ENCODE measurements around the gene MYT1.

Gene MYT1

DNA sequence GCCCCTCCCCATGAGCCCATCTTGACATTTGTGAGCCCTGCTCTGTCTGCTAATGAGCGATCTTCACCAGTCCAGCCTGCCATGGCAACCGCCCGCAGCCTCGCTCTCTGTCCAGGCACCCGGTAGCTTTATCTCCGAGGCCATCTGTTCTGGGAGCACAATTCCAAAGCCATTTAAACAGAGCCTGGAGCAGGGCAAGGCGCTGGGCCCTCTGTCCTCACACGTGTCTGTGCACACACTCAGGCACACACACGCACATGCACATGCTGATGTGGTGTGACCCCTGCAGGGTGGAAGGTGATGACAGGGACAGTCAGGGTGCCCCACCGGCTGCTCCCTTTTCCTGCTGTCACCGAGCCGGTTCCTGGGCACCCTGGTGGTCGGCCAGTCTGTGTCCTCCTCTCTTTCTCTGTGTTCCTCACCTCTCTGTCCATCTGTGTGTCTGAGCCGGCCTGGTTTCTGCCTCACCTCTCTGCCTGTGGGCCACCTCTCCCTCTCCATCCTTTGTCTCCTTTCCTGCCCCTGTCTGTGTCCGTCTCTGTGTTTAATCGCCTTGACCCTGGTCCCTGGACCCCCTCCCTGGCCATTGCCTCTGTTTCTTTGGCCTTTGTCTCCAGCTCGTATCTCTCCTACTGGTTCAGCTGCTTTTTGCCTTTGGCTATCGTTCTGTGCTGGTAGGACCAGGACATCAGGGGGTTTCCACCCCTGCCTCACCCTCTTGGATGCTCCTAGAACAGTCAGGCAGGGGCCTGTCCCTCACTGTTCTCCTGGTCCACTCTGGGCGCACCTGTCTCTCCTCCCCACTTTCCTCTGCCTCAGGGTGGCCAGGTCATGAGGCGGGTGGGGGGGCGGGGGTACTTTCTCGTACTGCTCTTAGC lies 8.8 kb upstream of the MYT1 start:
- DNase-seq (ENCODE audit: low spot score) = no peak

DNA sequence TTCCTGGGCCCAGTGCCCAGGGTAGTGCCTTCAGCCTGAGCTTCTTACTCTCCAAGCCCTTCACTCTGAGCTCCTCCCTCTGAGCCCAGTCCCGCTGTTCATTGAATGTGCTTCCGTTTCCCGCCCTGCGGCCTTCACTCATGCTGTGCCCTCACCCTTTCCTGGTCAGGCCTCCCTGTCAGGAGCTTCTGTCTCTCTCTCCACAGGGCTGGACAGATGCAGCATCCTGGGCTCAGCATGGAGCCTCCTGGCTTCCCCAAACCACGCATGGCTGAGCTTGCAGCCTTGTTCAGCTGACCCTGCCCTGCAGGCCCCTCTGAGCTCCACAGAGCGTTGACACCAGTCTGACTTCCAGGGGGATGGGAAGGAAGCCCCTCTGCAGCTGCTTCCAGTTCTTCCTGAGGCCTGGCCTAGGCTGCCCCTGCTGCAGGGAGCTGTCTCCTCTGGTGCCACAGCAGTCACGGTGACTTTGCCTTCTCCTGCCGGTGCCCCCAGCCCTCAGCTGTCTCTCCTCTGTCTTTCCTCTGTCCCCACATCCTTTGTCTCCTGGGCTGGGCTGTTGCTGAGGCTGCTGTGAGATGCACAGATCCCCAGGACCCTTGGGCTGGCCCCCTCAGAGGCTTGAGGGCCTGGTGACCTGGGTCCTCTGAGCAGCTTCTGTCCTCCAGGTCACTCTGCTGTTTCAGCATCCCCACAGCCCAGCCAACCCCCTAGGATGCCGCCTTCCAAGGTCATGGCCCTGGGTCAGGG lies 7.9 kb upstream of the MYT1 start:
- no peak for DNase-seq (ENCODE audit: low spot score)

DNA sequence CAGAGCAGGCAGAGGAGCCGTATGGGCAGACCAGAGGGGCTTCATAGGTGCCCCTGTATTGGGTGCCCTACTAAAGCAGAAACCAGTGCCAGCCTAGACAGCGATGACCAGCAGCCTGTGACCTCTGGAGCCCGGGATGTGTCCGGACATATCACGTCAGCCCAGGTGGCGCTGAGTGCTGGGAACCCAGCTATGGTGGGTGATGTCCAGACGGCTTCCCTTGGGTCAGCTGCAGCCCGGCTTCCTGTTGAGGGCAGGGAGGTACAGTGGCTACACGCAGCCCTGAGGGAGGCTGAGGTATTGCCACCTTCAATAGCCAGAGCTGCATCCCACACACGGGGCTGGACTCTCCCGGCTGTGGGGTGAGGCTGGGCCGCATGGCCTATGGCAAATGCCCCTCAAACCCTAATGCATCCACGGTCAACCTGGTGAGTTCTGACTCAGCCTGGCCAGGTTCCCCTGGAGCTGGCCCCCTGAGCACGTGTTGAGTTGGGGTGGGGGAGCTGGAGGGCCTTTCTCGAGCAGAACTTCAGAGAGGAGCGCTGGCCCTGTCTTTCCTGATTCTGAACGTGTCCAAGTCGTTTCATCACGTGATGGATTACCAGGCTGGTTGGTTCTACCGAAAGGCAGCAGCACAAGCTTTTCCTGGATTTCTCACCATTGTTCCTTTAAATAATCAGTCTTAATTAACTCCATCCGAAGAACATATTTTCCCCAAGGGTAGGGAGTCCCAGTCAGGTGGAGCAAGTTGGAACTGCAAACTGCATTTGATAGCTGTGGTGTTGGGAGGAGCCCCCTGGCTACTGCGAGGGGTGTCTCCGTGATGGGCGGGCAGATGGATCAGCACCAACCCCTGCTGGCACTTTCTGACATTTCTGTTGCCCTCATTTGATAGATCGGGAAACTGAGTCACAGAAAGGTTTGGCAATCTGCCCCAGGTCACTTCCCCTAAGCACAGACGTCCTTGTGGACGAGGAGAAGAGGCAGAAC lies 7.1 kb upstream of the MYT1 start:
- DNase-seq (ENCODE audit: low spot score) = no peak

DNA sequence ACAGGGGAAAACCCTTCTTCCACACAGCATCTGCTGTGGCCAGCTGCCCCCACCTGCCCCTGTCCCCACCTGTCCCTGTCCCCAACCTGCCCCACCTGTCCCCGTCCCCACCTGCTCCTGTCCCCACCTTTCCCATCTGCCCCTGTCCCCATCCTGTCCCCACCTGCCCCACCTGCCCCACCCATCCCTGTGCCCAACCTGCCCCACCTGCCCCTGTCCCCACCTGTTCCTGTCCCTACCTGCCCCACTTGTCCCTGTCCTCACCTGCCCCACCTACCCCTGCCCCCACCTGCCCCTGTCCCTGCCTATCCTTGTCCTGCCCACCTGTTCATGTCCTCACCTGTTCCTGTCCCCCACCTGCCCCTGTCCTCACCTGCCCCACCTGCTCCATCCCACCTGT lies 6.4 kb upstream of the MYT1 start:
- no peak for DNase-seq (ENCODE audit: low spot score)

DNA sequence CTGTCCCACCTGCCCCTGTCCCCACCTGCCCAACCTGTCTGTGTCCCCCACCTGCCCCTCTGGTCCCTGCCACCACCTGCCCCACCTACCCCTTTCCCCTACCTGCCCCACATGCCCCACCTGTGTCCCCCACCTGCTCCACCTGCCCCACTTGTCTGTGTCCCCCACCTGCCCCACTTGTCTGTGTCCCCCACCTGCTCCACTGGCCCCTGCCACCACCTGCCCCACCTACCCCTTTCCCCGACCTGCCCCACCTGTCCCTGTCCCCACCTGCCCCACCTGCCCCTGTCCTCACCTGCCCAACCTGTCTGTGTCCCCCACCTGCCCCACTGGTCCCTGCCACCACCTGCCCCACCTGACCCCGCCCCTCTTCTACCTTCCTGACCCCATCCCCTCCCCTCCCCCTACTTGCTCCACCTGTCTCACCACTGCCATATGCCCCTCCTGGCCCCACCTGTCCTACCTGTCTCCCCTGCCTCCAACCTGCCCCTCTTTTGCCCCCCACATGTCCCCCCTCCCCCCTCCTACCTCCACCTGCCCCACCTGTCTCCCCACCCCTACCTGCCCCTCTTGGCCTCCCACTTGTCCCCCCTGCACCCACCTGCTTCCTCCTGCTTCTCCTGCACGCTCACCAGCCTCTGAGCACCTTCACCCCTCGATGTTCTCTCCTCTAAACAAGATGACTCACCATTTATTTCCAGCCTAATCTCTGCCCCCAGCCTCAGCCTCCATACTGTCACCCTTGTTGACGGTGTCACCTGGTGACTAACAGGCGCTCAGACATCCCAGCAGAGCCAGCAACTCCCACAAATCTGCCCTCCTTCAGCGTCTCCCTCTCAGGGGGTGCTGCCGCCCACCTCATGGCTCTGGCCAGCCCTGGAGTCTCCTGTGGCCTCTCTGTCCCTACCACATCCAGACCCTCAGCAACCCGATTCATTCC lies 5.6 kb upstream of the MYT1 start:
- no peak for DNase-seq (ENCODE audit: low spot score)

GRCh38 chr20:64159286-64159680 lies 5.0 kb upstream of the MYT1 start:
- DNase-seq (ENCODE audit: low spot score) = no peak

DNA sequence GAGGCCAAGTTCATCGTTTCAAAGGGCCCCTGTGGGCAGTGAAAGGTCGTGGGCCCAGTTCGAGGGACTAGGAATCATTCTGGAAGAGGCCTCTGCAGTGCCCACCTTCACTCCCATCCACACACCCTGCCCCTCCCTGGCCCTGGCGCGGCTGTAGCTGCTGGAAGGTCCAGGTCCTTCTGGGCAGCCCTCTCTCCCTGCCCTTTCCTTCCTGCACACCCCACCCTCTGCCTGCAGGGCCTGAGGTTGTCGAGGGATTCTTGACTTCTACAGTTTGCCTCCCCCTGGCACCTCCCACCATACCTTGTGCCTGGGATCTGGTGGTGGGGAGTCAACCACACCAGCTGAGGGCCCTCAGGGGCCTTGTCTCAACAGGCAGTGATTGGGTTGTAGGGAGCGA lies 4.5 kb upstream of the MYT1 start:
- no peak for DNase-seq (ENCODE audit: low spot score)

DNA sequence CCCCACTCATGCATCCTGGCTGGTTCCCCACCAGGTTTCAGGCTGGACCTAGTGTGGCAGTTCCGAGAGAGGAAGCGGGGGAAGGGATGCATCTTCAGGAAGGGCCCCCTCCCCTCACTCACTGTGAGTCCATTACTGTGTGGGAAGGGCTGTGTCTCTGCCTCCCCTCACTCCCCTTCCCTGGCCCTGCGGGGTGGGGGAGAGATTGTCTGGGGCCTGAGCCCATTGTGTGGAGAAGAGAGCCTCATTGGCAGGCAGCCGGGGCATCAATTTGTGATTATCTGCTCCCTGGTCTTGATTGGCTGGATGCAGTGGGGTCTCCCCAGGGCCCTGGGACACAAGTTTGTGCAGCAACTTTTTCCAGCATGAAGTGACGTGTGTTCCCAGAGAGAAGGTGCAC lies 4.1 kb upstream of the MYT1 start:
- no peak for DNase-seq (ENCODE audit: low spot score)

DNA sequence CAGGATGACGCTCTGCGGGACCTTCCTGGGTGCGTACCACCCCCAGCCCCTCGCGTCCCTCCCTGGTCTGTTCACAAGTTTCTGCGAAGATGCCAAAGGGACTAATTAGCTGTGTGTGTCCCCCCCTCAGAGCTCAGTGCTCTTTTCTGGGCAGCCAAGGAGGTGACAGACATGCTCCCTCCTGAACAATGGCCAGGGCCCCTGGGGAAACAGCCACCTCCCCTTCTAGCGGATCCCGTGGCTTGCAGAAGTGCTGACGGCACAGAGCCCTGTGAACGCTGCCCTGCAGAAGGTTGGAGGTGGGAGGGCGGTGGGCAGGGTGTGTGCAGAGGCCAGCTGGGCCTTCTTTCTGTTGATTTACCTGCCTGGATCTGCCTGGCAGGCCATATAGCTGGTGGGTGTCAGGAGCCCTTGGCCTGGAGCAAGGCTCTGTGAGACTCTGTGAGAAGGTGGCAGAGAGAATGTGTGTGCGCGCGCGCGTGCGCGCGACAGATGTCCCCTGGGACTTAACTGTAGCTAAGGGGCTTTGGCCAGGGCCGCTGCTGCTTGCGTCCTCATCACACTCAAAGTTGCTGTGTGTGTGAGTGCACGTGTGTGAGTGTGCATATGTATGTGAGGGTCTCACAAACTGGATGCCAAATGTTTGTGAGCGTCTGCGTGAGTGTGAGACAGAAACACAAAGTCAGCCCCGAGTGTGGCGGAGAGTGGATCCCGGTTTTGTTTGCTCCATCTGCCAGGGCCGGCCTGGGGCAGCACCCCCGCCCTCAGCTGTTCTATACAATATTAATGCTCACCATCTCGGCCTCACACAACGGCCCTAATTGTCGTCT lies 3.5 kb upstream of the MYT1 start:
- no peak for DNase-seq (ENCODE audit: low spot score)

GRCh38 chr20:64161356-64162238 lies 2.7 kb upstream of the MYT1 start:
- no peak for DNase-seq (ENCODE audit: low spot score)

DNA sequence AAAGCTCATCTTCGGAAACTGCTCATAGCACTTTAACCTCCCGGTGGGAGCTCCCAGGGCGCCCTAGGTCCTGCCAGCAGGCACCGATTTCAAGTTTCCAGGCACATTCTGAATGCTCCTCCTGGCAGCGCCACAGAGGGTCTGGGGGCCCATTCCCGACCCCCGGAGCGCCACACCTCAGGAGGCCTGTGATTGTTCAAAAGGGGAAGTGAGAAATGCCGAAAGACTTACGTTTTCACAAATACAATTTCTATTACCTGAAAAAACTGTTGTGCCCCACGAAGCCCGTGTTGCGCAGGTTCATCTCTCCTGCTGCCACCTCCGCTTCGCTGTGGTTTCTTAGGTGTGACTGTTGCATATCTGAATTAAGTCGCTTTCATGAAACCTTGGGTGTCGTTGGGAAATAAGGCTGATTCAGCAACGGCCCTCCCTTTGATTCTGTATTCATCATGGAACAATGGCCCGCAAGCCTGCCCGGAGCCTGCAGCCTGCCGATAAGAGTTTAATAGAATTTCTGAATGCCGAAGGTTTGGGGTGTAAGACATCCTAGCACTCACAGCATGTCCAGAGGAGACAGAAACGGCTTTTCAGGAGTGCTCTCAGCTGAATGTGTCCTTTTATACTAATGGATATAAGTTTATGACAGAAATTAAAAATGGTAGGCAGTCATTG lies 1.9 kb upstream of the MYT1 start:
- no peak for DNase-seq (ENCODE audit: low spot score)

DNA sequence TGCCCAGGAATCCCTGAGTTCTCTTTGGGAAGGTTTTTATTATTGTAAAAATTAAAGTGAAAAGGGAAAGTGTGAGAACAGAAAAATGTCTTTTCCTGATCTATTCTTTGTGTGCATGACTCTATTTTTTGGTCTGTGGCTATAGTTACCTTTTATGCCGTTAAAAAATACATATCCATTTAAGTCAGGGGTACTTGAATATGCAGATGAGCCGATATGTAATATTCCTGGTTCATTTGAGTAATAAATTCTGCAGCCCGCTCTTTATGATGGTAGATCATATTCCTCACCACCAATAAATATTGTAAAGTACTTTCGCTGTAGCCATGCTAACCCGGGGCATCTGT lies 503 bp upstream of the MYT1 start:
- DNase-seq (ENCODE audit: low spot score) = no peak

- no peak for DNase-seq (ENCODE audit: low spot score)
Observed at GRCh38 chr20:64165866-64166600, 1.8 kb downstream of the MYT1 start.

GRCh38 chr20:64166721-64167615 lies 2.7 kb downstream of the MYT1 start:
- DNase-seq (ENCODE audit: low spot score) = no peak

GRCh38 chr20:64167676-64168075 lies 3.4 kb downstream of the MYT1 start:
- no peak for DNase-seq (ENCODE audit: low spot score)

DNA sequence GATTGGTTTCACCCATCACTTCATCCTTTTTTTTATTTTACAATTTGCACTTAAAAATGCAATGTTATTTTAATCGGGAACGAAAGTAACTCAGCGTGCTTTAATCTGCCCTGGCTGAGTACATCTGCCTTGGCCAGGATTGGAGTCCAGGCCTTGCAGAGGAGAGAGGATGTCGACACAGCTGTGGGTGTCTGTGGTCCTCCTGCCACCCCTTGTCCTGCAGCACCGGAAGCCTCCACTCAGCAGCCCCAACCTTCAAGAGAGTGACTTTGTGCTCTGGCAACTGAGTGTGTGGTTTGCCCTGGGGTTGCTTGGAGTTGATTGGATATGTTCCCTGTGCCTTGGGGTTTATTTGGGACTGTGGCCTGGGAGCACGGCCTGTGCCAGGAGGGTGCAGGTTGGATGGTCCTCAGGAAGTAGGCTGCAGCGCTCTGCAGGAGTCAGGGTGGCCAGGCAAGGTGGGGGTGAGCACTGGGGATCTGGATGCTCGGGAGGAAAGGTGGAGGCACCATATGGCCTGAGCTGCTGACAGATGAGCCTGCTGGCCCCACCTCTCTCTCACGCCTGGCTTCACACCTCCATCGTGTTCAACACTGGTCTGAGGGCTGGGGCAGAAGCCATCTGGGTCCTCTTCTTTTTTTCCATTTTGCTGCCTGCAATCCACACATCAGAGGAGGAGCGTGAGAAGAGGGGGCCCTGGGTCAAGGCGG lies 4.3 kb downstream of the MYT1 start:
- no peak for DNase-seq (ENCODE audit: low spot score)

Measured in CD4-positive, alpha-beta T cell treated with Interleukin-15 for 4 hours (primary cell).